Activated naive CD4-positive, alpha-beta T cell treated with anti-CD3 and anti-CD28 coated beads, Interleukin-2, amount 50 U/mL, for 72 hours (primary cell): ENCODE data around the gene ADAT3. TPM values are rescaled to one million over a fixed set of nuclear protein-coding genes. Genes with fewer than 3 reads are reported as not detected.
A peak's percentile ranks its signal among the peaks of the same experiment; 100 is the strongest.
"Not testable (repeated sequence)": the region's sequence is repeated elsewhere in the genome, so short reads cannot be mapped to it uniquely, and the experiment has no call there.

ENCODE experiments used
- ATAC-seq, 2 donors: fragments of 150-1000 bp; cut with Tn5 transposase; 2 replicates each; pipeline ENCODE4 v1.10.0; 2021; ENCODE audit warnings: mild to moderate bottlenecking in 2 of 2, moderate library complexity in 2 of 2
- DNase-seq, 2 donors: peaks; one replicate each; pipeline ENCODE4 v3.0.0; 2021 to 2022; ENCODE audit warnings: low spot score in 2 of 2
- H3K27ac Mint-ChIP-seq, 2 donors: one replicate each; pipeline ENCODE4 v1.8.0; 2022; ENCODE audit warnings: mild to moderate bottlenecking in 2 of 2, mixed read lengths in 2 of 2
- H3K36me3 Mint-ChIP-seq, 2 donors: one replicate each; pipeline ENCODE4 v1.8.0; 2022; ENCODE audit warnings: mixed read lengths in 2 of 2
- H3K9me3 Mint-ChIP-seq, 2 donors: one replicate each; pipeline ENCODE4 v1.8.0; 2022; ENCODE audit warnings: mixed read lengths in 2 of 2
- total RNA-seq, 2 donors: library from RNA; stranded (reverse); gene quantifications; one replicate each; pipeline ENCODE4 v1.2.3, GENCODE V29; 2022

ADAT3 gene
- total RNA-seq, 2 donors from 2014 or later = 8.5 to 10.0 TPM

DNA sequence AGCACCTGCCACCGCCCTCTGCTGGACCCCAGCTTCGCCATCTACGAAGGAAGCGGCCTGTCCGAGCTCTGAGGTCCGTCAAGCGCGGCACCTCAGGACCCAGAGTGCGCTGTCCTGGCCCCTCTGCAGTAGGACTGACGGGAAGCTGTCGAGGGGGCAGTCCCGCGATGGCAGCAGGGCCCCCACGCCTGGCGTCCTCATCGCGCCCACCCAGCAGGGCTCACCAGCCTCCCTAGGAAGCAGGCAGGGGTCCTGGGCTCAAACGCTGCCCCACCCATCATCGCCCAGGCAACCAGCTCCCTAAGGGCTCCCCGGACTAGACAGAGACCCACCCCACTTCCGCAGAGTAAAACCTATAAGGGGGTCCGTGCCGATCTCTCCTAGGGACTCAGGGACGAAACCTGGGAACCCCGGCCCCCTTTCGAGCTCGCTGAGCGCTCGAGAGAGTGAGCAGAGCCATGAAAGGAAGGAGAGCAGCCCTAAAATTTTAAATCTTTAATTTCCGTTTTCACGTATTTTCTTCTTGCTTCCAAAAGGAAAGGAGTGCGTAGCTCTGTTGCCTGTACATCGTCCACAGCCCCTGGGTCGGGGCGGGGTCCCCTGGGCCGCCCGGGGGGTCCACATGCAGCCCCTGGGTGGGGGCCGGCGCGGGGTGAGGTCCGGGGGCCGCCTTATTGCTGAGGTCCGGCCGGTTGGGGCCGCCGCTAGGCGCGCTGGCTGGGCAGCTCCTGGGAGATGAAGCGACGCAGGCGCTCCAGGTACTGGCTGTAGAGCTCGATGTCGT is 28.5 kb upstream of the ADAT3 start:
- H3K9me3 Mint-ChIP-seq, DNase-seq: not testable (repeated sequence)
- peak overlapping the region; percentile 85 to 95 for H3K27ac Mint-ChIP-seq
- peaks cover 19 to 20% of the 10 kb centered on the region in 2 donors for H3K36me3 Mint-ChIP-seq
- ATAC-seq = peak; percentile 11 to 20

DNA sequence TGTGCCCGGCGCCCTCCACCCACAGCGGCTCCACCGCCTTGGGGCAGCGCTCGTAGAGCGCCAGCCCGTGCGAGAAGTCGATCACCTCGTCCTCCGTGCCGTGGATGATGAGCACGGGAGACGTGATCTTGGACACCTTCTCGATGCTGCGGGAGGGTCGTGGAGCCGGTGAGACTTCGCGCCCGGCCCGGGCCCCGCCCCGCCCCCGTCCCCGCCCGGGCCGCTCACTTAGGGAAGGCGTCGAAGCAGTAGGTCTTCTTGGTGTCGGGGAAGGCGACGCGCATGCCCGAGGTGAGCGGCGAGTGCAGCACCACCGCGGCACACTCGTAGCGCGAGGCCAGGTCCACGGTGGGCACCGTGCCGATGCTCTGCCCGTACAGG is 27.9 kb upstream of the ADAT3 start:
- not testable (repeated sequence) for H3K9me3 Mint-ChIP-seq, H3K27ac Mint-ChIP-seq, DNase-seq, ATAC-seq
- peaks cover 19 to 21% of the 10 kb centered on the region in 2 donors for H3K36me3 Mint-ChIP-seq

DNA sequence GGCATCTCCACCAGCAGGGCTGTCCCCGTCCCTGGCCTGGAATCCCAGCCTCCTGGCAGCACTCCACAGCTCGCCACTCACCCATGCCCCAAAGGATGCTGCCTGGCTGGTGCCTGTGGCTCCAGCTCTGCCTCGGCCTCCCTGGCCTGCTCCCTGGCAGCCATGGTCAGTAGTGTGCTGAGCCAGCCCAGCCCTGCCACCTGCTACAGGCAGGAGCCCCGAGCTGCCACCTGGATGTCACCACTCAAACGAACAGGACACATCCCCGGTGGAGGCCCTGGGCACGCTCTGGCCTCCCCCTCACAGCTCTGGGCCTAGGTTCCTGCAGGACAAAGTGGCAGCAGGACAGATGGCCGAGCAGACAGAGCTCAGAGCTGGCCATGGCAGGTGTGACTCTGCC is 26.6 kb upstream of the ADAT3 start:
- ATAC-seq = not testable (repeated sequence)
- peak overlapping the region in 1 of 2 donors; percentile 27 for H3K27ac Mint-ChIP-seq

DNA sequence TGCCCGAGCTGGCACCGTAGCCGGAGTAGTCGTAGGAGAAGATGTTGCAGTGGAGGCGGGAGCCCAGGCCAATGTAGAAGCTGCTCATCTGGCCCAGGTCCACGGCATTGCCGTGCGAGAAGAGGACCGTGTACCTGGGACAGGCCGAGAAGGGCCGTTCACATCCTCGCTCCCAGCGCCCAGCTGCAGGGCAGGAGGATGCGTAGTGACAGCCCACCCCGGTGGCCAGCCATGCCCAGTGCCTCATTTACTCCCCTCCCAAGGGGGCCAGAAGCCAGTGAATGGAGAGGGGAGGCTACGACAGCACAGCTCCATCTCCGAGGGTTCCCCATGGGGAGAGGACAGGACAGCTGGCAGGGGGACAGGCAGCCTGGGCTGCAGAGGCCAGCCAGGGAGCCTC is 25.2 kb upstream of the ADAT3 start:
- Mint-ChIP-seq H3K36me3 (peaks cover 31% of the 10 kb centered on the region in 2 donors), H3K27ac (peak overlapping the region in 1 of 2 donors; percentile 50)
- DNase-seq, ATAC-seq, H3K9me3 Mint-ChIP-seq: not testable (repeated sequence)

More for the DNA sequence above, 26.6 kb upstream of the ADAT3 start:
- not testable (repeated sequence) for H3K9me3 Mint-ChIP-seq, DNase-seq
- peaks cover 30 to 31% of the 10 kb centered on the region in 2 donors for H3K36me3 Mint-ChIP-seq

DNA sequence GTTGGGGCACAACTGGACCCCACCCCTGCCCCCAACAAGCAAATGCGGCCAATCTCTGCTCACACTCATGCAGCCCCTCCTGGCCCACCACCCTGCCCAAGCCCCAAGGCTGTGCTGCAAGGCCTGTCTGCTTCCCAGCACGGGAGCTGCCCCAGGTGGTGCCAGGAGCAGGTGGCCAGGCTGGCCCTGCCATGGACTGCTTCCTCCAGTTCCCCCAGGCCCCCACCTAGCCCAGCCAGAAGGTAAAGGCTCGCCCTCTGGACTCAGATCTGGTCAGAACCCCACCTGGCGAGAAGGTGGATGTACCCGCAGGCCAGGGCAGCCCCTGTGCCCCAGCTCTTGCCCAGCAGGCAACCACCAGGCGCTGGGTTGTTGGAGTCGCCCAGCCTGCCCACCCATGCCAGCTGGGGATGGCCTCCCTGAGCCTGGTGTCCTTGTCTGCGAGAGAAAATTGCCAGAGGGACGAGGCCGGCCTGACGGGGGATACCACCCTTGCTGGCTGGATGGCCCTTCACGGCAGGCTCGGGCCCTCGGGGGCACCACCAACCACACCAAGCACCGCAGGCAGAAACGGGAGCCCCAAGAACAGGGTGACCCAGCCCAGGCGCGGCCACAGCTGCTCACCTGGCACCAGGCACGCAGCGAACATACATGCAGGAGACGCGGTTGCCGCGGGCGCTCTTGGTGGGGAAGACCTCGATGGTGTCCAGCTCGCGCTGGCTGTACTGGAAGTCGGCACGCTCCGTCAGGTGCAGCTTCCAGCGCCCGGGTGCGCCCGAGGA is 24.4 kb upstream of the ADAT3 start:
- H3K9me3 Mint-ChIP-seq = no peaks in the 10 kb centered on the region
- DNase-seq (no peak), ATAC-seq (no peak)
- H3K27ac Mint-ChIP-seq = peak overlapping the region in 1 of 2 donors; percentile 46
- H3K36me3 Mint-ChIP-seq = peaks cover 24 to 25% of the 10 kb centered on the region in 2 donors

DNA sequence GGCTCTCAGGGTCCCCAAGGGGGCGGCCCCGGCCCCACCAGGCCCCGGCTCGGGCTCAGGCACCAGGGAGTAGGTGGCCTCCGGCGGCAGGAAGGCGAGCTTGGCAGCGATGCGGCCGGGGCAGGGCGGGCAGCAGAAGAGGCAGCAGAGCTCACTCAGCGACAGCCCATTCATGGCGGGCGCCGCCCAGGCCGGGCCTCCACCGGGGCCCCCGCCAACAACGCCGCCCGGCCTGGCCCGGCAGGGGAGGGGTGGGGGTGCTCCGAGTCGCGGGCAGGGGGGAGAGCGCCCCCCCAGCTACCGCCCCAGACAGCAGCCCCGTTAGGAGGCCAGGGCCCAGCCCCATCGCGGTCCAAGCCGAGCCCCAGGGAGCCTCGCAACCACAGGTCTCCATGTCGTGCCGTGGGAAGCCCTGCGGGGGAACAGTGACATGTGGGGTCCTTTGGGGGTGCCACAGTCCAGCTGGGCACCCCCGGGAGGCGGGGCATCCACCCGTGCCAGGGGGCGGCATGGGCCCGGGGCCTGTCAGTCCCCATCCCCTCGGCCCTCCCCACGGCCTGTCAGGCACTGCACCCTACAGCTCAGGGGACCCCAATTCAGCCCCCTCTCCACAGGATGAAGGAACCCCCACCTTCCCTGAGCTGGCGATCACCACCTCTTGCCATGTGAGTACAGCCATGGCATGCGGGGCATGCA is 23.7 kb upstream of the ADAT3 start:
- Mint-ChIP-seq H3K27ac (peak overlapping the region; percentile 84 to 85), H3K36me3 (peaks cover 24 to 25% of the 10 kb centered on the region in 2 donors)
- not testable (repeated sequence) for ATAC-seq, H3K9me3 Mint-ChIP-seq, DNase-seq

DNA sequence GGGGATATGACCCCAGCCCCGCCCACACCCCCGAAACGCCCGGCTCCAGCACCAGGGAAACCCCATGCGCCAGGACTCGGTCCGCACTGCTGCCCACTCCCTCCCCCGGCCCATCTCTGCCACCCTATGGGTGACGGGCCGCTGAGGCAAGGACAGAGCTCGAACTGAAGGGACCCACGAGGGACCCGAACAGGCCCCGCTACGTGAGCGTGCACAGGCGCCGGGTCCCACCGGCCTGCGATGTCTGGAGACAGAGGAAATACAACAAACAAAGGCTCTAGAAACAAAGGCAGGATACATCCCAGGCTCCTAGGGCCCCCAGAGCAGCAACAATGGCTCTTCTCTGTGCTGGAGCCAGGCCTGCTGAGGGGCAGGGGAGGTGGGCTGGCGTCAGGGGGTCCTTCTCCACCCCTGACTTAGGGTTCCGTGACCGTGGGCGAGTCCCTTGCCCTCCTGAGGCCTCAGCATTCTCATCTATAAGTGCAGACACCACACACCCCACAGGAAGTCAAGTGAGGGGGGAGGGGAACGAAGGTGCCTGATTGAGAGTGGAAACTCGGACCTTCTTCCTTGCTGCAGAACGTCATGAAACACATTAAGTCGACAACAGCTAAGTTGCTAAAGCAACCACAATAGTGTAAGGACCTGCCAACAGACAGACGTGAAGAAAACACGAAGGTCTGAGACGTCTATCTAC is 23.0 kb upstream of the ADAT3 start:
- Mint-ChIP-seq H3K27ac (peak overlapping the region; percentile 85 to 99), H3K9me3 (no peaks in the 10 kb centered on the region), H3K36me3 (peaks cover 24 to 25% of the 10 kb centered on the region in 2 donors)
- ATAC-seq = peak; percentile 38 to 63
- no peak for DNase-seq

DNA sequence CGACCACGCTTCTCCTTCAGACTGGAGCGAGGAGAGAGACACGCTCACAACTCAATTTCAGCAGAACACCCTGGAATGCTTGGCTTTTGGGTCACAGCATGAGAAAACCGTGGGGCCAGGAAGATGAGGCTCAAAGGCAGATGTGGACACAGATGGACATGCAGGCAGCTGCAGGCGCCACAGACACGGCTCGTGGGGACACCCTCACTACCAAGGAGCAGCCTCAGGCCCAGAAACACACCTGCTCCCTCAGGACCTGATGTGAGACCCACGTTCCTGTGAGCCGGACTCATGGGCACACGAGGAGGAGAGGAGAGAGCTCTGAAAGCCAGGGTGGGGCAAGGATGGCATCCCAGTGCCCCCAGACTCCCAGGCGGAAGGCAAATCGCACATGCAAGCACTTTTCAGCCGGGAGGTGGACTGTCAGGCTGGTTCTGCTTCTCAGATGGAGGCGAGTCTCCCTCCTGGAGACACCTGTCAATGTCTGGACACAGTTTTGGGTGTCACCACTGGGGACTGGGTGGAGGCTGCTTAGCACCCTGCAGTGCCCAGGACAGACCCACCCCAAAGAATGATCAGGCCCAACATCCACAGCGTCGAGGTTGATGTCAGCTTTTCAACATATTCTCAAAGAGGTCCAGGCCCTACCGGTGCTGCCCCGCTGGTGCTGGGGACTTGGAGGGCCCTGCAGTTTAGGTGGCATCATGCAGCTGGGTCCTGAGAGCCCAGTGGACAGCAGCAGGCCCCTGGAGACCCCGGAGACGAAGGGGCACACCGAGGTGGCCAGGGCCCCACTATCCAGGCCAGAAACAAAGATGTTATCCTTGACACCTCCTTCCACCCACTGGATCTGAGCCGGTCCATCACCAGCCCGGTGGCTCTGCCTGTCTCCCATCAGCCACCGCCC is 22.2 kb upstream of the ADAT3 start:
- Mint-ChIP-seq H3K36me3 (peaks cover 24 to 25% of the 10 kb centered on the region in 2 donors), H3K9me3 (no peaks in the 10 kb centered on the region), H3K27ac (peak overlapping the region; percentile 85 to 99)
- ATAC-seq (no peak), DNase-seq (no peak)

DNA sequence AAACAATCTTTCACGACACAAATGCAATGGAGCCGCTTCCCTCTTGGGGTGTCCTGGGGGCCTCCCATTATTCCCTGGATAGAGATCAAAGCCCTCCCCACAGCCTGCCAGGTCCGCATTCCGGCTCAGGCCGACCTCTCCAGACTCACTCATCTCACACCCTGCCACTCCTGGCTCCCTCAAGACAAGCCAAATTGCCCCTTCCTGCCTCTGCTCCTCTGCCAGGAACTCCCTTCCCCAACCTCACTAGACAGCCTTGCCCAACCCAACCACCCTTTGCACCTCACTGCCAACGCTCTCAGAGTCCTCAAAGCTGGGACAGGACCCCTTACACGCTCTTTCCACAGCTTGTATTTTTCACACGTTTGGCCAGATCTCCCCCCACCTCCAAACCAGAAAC is 21.4 kb upstream of the ADAT3 start:
- DNase-seq (no peak), ATAC-seq (peak in 1 of 2 donors; percentile 25)
- H3K9me3 Mint-ChIP-seq = no peaks in the 10 kb centered on the region
- H3K27ac Mint-ChIP-seq = peak overlapping the region; percentile 85 to 99
- H3K36me3 Mint-ChIP-seq = peaks cover 24 to 25% of the 10 kb centered on the region in 2 donors

DNA sequence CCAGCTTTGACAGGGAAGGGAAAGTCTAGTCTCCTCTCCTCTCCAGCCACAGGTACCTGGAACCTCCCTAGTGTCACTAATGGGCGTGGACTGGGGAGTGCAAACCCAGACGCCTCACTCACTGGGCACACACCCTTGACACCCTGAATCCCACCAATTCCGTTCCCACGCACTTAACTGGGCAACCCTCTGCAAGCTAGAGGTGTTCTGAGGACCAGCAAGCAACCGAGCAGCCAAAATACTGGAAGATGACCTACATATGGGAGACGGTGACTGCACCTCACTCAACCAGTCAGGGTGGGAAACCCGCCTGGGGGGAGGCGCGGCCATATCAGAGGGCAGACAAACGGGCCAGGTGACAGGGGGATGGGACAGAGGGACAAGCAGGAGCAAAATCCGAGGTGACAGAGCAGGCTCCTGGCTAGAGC is 20.9 kb upstream of the ADAT3 start:
- DNase-seq (no peak), ATAC-seq (peak; percentile 21 to 26)
- H3K9me3 Mint-ChIP-seq = no peaks in the 10 kb centered on the region
- H3K36me3 Mint-ChIP-seq = peaks cover 24 to 25% of the 10 kb centered on the region in 2 donors
- peak overlapping the region; percentile 85 to 99 for H3K27ac Mint-ChIP-seq

DNA sequence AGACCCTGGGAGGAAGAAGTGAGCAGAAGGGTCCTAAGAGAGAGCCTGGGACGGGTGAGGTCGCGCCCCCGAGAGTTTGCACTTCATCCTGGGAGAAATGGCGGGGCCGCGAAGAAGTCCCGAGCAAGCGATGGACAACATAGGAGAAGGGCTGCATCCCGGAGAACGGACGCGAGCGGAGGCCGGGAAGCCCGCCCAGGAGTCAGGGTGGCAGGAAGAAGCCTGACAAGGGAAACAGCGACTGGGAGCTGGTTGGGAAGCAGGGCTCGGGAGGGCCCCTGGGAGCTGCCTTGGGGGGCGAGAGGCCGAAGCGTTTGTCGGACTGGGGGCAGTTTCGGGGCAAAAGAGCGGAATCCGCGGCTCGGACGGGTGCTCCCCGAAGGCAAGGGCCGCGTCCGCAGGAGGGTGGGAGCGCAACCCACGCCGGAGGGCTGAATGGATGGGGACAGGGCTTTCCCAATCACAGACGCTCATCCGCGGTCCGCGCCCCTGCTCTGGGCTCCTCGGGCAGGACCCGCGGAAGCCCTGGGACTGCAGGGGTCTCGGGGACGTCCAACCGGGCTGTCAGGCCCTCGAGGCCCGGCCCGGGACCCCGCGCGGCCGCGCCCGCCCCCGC is 20.4 kb upstream of the ADAT3 start:
- no peak for DNase-seq

DNA sequence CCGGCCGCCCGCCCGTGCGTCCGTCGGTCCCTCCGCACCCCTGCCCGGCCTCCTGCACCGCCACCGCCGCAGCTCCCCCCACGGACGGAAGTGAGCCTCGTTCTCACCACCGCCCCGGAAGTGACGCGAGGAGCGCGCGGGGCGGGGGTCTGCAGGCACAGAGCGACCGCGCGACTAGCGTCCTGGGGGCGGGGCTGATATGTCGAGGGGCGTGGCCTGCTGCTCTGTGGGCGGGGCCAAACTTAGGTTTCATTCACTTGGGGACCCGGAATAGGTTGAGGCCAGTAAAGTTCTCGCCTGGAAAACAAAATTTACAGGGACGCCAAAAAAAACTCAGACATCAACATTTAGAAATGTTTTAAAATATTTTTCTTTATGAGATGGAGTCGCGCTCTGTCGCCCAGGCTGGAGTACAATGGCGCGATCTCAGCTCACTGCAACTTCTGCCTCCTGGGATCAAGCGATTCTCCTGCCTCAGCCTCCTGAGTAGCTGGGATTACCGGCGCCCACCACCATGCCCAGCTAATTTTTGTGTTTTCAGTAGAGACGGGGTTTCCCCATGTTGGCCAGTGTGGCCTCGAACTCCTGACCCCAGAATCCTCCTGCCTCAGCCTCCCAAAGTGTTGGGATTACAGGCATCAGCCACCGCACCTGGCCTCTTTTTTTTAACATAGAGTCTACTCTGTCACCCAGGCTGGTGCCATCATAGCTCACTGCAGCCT is 19.6 kb upstream of the ADAT3 start, which contains the start of gene ABHD17A:
Gene ABHD17A (minus strand): TSS at position 99 of the 722 bp plus-strand sequence. CDS start 3,930 bp downstream, outside the sequence.
- ATAC-seq (peak; percentile 83 to 93), DNase-seq (peak; percentile 90 to 97)
- peaks cover 24 to 25% of the 10 kb centered on the region in 2 donors for H3K36me3 Mint-ChIP-seq
- H3K27ac Mint-ChIP-seq = peak within 1 kb of the TSS; percentile 85 to 99
- H3K9me3 Mint-ChIP-seq = not testable (repeated sequence)

More for the DNA sequence above, 20.4 kb upstream of the ADAT3 start:
- peak in 1 of 2 donors; percentile 14 for ATAC-seq
- Mint-ChIP-seq H3K36me3 (peaks cover 24 to 25% of the 10 kb centered on the region in 2 donors), H3K27ac (peak overlapping the region; percentile 85 to 99), H3K9me3 (no peaks in the 10 kb centered on the region)

DNA sequence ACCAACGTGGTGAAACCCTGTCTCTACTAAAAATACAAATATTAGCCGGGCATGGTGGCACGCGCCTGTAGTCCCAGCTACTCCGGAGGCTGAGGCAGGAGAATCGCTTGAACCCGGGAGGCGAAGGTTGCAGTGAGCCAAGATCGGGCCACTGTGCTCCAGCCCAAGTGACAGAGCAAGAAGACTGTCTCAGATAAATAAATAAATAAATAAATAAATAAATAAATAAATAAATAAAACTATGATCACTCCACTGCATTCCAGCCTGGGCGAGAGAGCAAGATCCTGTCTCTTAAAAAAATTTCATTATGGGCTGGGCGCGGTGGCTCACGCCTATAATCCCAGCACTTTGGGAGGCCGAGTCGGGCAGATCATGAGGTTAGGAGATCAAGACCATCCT is 18.8 kb upstream of the ADAT3 start:
- H3K36me3 Mint-ChIP-seq = peaks cover 24 to 25% of the 10 kb centered on the region in 2 donors
- not testable (repeated sequence) for ATAC-seq, H3K27ac Mint-ChIP-seq, H3K9me3 Mint-ChIP-seq, DNase-seq

DNA sequence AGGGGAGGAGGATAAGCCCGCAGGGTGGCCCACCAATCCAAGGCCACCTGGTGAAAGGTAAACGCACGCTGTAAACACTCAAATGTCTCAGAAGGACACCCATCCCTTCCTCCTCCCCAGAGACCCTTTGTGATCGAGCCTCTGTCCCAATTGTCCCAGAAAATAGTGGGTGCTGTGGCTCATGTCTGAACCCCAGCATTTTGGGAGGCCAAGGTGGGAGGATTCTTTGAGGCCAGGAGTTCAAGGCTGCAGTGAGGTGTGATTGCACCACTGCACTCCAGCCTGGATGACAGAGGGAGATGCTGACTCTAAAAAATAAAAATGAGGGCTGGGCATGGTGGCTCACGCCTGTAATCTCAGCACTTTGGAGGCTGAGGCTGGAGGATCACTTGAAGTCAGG is 16.8 kb upstream of the ADAT3 start:
- ATAC-seq (no peak), DNase-seq (no peak)
- Mint-ChIP-seq H3K9me3 (no peaks in the 10 kb centered on the region), H3K27ac (peak overlapping the region in 1 of 2 donors; percentile 67), H3K36me3 (peaks cover 14 to 15% of the 10 kb centered on the region in 2 donors)
